ENCODE measurements around the gene SEC14L2. TPM values are rescaled to one million over a fixed set of nuclear protein-coding genes. Genes with fewer than 3 reads are reported as not detected.
"Not testable (repeated sequence)": the region's sequence is repeated elsewhere in the genome, so short reads cannot be mapped to it uniquely, and the experiment has no call there.

The SEC14L2 gene
- total and polyA plus RNA-seq, 2 donors (not counting 3 experiments of a cell fraction or from before 2014, with no cell fraction given): 22.5 to 28.8 TPM

DNA sequence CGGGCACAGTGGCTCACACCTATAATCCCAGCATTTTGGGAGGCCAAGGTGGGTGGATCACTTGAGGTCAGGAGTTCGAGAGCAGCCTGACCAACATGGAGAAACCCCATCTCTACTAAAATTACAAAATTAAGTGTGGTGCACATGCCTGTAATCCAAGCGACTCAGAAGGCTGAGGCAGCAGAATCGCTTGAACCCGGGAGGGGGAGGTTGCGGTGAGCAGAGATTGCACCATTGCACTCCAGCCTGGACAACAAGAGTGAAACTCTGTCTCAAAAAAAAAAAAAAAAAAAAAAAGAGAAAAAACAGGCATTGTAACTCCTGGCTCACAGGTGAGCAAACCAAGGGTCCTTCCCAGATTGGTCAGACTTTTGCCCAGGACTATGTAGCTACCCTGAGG, 63.7 kb downstream of the SEC14L2 start:
- H3K9ac ChIP-seq (replicated peaks; ENCODE audit: extremely low read depth, insufficient read depth, low read length); H3K27me3 ChIP-seq (ENCODE audit: control insufficient read depth in 2 of 2, insufficient read depth in 2 of 2, low read length in 2 of 2); BruUV-seq (replicated peaks); H2AFZ ChIP-seq (ENCODE audit: low read depth, low read length); H3K79me2 ChIP-seq (ENCODE audit: control insufficient read depth, insufficient read depth, low read length); dilution Hi-C loops (cut with MboI; ENCODE audit: extremely low pct_ligation_motif_present, low sequenced_read_pairs); H3K4me2 ChIP-seq (ENCODE audit: insufficient read depth, low read length); CTCF ChIA-PET; FAIRE-seq; H3K36me3 ChIP-seq (ENCODE audit: control insufficient read depth in 2 of 2, extremely low read depth in 1 of 2, insufficient read depth in 2 of 2, low read length in 2 of 2); H3K27ac ChIP-seq (ENCODE audit: insufficient read depth, low read depth, low read length); DNase-seq (ENCODE audit: low read depth, low spot score); H3K9me3 ChIP-seq (replicated peaks; ENCODE audit: control insufficient read depth, insufficient read depth, low read length); intact Hi-C loops (cut with micrococcal nuclease); H3K9me1 ChIP-seq (replicated peaks; ENCODE audit: control insufficient read depth, extremely low read depth, insufficient read depth, low read length); H3K4me1 ChIP-seq (ENCODE audit: control insufficient read depth, extremely low read depth, insufficient read depth, low read length); H4K20me1 ChIP-seq (replicated peaks; ENCODE audit: control insufficient read depth, extremely low read depth, insufficient read depth, low read length); POLR2A ChIA-PET; H3K4me3 ChIP-seq (replicated peaks in 1 of 3; ENCODE audit: insufficient read depth in 1 of 3, low read depth in 1 of 3, low read length in 3 of 3): not testable (repeated sequence)

DNA sequence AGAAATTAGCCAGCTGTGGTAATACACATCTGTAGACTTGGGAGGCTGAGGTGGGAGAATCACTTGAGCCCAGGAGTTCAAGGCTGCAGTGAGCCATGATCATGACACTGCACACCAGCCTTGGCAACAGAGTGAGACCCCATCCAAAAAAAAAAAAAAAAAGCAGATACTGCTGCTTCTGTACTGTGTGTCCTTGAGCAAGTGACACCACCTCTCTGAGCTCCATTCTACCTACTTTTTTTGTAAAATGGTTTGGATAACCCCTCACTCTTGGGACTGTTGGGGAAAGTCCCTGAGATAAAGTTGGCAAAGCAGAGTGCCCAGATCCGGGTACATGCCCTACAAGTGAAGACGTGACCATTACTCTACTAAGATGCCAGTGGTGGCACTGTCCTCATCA, 72.3 kb downstream of the SEC14L2 start:
- no peak overlapping the region for H3K27ac ChIP-seq (ENCODE audit: insufficient read depth, low read depth, low read length)
- no peak overlapping the region for H3K4me2 ChIP-seq (ENCODE audit: insufficient read depth, low read length)
- BruUV-seq (replicated peaks): no TSS peak
- H4K20me1 ChIP-seq (replicated peaks; ENCODE audit: control insufficient read depth, extremely low read depth, insufficient read depth, low read length): no peaks in the 10 kb centered on the region
- no peak overlapping the region for H3K4me3 ChIP-seq (replicated peaks in 1 of 3; ENCODE audit: insufficient read depth in 1 of 3, low read depth in 1 of 3, low read length in 3 of 3)
- intact Hi-C loops (cut with micrococcal nuclease): no loop called here
- dilution Hi-C loops (cut with MboI; ENCODE audit: extremely low pct_ligation_motif_present, low sequenced_read_pairs): no loop called here
- ChIA-PET POLR2A (no interaction called here), CTCF (interaction anchor here (0.8 to 1.3 kb wide), 3 partner anchors 16 to 30 kb away, joined by 3 to 4 read pairs (median 3); no protein-coding TSS in a partner anchor)
- no peaks in the 10 kb centered on the region for H3K9me3 ChIP-seq (replicated peaks; ENCODE audit: control insufficient read depth, insufficient read depth, low read length)
- DNase-seq (ENCODE audit: low read depth, low spot score) (no peak), FAIRE-seq (no peak)
- TF ChIP-seq EZH2 (IDR thresholded peaks at IDR 0.05; ENCODE audit: borderline replicate concordance, low read depth, low read length, severe bottlenecking) (no peak), GATA2 (IDR thresholded peaks at IDR 0.05; ENCODE audit: insufficient read depth, insufficient read length, low read depth, low read length) (no peak), JUN (IDR thresholded peaks at IDR 0.05; ENCODE audit: borderline replicate concordance, insufficient read depth, insufficient read length, low read depth) (no peak), MYC (IDR thresholded peaks at IDR 0.05; ENCODE audit: low read depth, low read length) (no peak), POLR2AphosphoS5 (IDR thresholded peaks at IDR 0.05; ENCODE audit: insufficient read depth, low read depth, low read length) (no peak), CTCF (IDR thresholded peaks at IDR 0.05; ENCODE audit: extremely low read depth in 1 of 2, insufficient read depth in 1 of 2, low read depth in 1 of 2, low read length in 2 of 2) (no peak)
- H3K36me3 ChIP-seq (ENCODE audit: control insufficient read depth in 2 of 2, extremely low read depth in 1 of 2, insufficient read depth in 2 of 2, low read length in 2 of 2): no peaks in the 10 kb centered on the region
- no peaks in the 10 kb centered on the region for H3K4me1 ChIP-seq (ENCODE audit: control insufficient read depth, extremely low read depth, insufficient read depth, low read length)
- H2AFZ ChIP-seq (ENCODE audit: low read depth, low read length): no peak overlapping the region
- peaks cover 4 to 21% of the 10 kb centered on the region in 2 experiments for H3K27me3 ChIP-seq (ENCODE audit: control insufficient read depth in 2 of 2, insufficient read depth in 2 of 2, low read length in 2 of 2)
- no peak overlapping the region for H3K9ac ChIP-seq (replicated peaks; ENCODE audit: extremely low read depth, insufficient read depth, low read length)
- no peaks in the 10 kb centered on the region for H3K79me2 ChIP-seq (ENCODE audit: control insufficient read depth, insufficient read depth, low read length)
- H3K9me1 ChIP-seq (replicated peaks; ENCODE audit: control insufficient read depth, extremely low read depth, insufficient read depth, low read length): no peaks in the 10 kb centered on the region

Measured in endothelial cell of umbilical vein (primary cell).